WI38 (cell line): ENCODE data around the gene ROCK2.

Source experiments
- H3K4me3 ChIP-seq: 2 replicates; pipeline ENCODE4 v1.5.1; 2011; ENCODE audit warnings: low read depth, mild to moderate bottlenecking, control low read depth, low read length
- CTCF ChIP-seq: IDR thresholded peaks from 2 replicates; pipeline ENCODE4 v1.5.1; 2012; ENCODE audit warnings: low read depth, mild to moderate bottlenecking, control low read depth, low read length

ROCK2 gene

GRCh38 chr2:11213090-11213638, 131.3 kb downstream of the ROCK2 start:
- no peak for TF ChIP-seq CTCF
- no peak overlapping the region for H3K4me3 ChIP-seq

GRCh38 chr2:11212645-11213044, 131.8 kb downstream of the ROCK2 start:
- no peak overlapping the region for H3K4me3 ChIP-seq
- TF ChIP-seq CTCF, result no peak

DNA sequence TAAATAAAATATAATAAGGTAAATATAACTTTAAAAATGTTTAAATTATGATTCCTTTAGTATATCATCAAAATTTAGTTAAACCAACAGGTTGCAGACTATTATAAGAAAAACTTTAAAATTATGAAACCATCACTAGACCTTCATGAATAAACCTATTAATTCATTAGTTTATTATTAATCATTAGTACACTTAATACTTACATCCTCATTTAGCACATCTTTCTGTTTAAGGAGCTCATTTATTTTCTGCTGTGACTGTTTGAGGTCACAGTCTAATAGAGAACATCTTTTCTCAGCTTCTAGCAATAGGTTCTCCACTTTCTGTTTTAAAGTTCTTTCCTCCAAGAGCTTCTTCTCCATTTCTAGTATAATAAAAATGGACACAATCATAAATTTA, 136.4 kb downstream of the ROCK2 start:
- TF ChIP-seq CTCF, result no peak

GRCh38 chr2:11203480-11203879, 141.0 kb downstream of the ROCK2 start:
- H3K4me3 ChIP-seq, result no peak overlapping the region
- TF ChIP-seq CTCF, result no peak

More for the DNA sequence above, 136.4 kb downstream of the ROCK2 start:
- no peak overlapping the region for H3K4me3 ChIP-seq

DNA sequence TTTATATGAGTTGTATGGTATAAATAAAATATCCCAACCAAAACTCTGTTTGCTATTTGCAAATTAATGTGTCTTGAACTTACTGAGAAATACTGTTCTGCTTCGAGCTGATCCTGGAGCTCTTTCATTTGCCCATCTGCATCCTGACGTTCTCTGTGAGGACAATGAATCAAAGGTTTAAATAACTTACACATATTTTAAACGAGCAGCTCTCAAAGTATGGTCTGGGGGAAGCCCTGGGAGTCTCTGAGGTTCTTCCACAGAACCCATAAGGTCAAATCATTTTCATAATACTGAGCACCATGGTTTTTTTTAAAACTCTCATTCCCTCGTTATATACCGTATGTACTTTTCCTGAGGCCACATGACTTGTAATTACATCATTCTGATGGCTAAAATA, 142.5 kb downstream of the ROCK2 start:
- no peak for TF ChIP-seq CTCF
- no peak overlapping the region for H3K4me3 ChIP-seq

- H3K4me3 ChIP-seq, result no peak overlapping the region
- TF ChIP-seq CTCF, result no peak
Measured at GRCh38 chr2:11200651-11201050, 143.8 kb downstream of the ROCK2 start.

DNA sequence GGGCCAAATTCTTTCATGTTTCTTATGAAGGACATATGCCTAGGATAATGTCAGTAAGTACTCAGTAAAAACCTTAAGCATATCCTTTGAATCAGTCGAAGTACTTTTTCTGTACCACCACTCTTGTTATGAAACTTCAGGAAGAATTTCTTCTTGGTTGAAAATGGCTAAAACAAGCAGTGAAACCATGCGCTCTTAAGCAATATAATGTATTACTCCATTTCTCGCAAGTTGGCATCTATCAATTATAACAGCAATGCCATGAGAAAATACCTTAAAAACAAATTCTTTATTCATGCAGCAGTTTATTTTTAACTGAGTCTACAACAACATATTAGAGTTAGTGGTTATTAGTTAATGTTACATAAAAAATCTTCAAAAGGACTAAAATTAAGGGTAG, 148.2 kb downstream of the ROCK2 start:
- H3K4me3 ChIP-seq, result no peak overlapping the region
- no peak for TF ChIP-seq CTCF
